Endothelial cell of umbilical vein (primary cell): ENCODE measurements around the gene PDE7B. TPM values are rescaled to one million over a fixed set of nuclear protein-coding genes. Genes with fewer than 3 reads are reported as not detected.

Experiments used
- BruUV-seq: library from RNA; stranded (reverse); fragments of 400-500 nt; replicated peaks from 2 replicates; lab custom pipeline; 2021; lab: Mats Ljungman, UMichigan
- CTCF ChIA-PET: fragments of 300-600, 350-600 bp; sonication (Branson Sonifier 250); formaldehyde crosslinking; loops from one replicate; lab custom pipeline; 2021; ENCODE audit warnings: antibody characterized with exemption, inconsistent platforms; lab: Charles Lee
- POLR2A ChIA-PET: fragments of 300-600, 350-600 bp; sonication (Branson Sonifier 250); formaldehyde crosslinking; loops from one replicate; lab custom pipeline; 2021; ENCODE audit warnings: antibody characterized with exemption, inconsistent platforms; lab: Charles Lee
- DNase-seq: peaks from one replicate; pipeline ENCODE4 v3.0.0-alpha.2; 2011; ENCODE audit warnings: low read depth, low spot score
- FAIRE-seq: peaks from 2 replicates; lab custom pipeline; 2011; peaks lifted over from hg19 to GRCh38; lab: Jason Lieb, UNC
- H2AFZ ChIP-seq: 2 replicates; pipeline ENCODE4 v1.6.0; 2012; ENCODE audit warnings: low read depth, low read length, control low read depth, inconsistent platforms
- H3K27ac ChIP-seq: 2 replicates; pipeline ENCODE4 v1.5.1; 2011; ENCODE audit warnings: low read depth, mild to moderate bottlenecking, control low read depth, low read length, moderate library complexity; ENCODE audit not compliant: insufficient read depth
- H3K27me3 ChIP-seq, 2 experiments: 2 replicates each; pipeline versions ENCODE4 v1.6.0 to v1.6.1; 2011; ENCODE audit warnings: low read length in 2 of 2, mixed read lengths in 1 of 2; ENCODE audit not compliant: control insufficient read depth in 2 of 2, insufficient read depth in 2 of 2
- H3K36me3 ChIP-seq, 2 experiments: 2 replicates in 1 of 2; 3 replicates in 1 of 2; pipeline ENCODE4 v1.5.1; 2011; ENCODE audit warnings: low read length in 2 of 2, mild to moderate bottlenecking in 1 of 2, moderate library complexity in 1 of 2; ENCODE audit not compliant: control insufficient read depth in 2 of 2, insufficient read depth in 2 of 2; ENCODE audit errors: extremely low read depth in 1 of 2
- H3K4me1 ChIP-seq: 3 replicates; pipeline ENCODE4 v1.5.1; 2011; ENCODE audit warnings: mild to moderate bottlenecking, low read length; ENCODE audit not compliant: control insufficient read depth, insufficient read depth; ENCODE audit errors: extremely low read depth
- H3K4me2 ChIP-seq: 2 replicates; pipeline ENCODE4 v1.6.1; 2011; ENCODE audit warnings: low read length, control low read depth, mixed read lengths; ENCODE audit not compliant: insufficient read depth
- H3K4me3 ChIP-seq, 3 experiments: fragments of 200-600 bp in 1 of 3; sonication (generic), shearing (Covaris generic) in 1 of 3; replicated peaks in 1 of 3; 2 replicates each; pipeline ENCODE4 v1.5.1; 2011 to 2016; ENCODE audit warnings: control low read depth in 3 of 3, low read length in 3 of 3, mild to moderate bottlenecking in 2 of 3, inconsistent platforms in 1 of 3, low read depth in 1 of 3, moderate library complexity in 1 of 3; ENCODE audit not compliant: insufficient read depth in 1 of 3
- H3K79me2 ChIP-seq: 2 replicates; pipeline ENCODE4 v1.6.0; 2012; ENCODE audit warnings: low read length, inconsistent platforms; ENCODE audit not compliant: control insufficient read depth, insufficient read depth
- H3K9ac ChIP-seq: replicated peaks from 2 replicates; pipeline ENCODE3; 2011; ENCODE audit warnings: low read length, control low read depth; ENCODE audit not compliant: insufficient read depth; ENCODE audit errors: extremely low read depth
- H3K9me1 ChIP-seq: replicated peaks from 3 replicates; pipeline ENCODE4 v1.6.0; 2011; ENCODE audit warnings: mild to moderate bottlenecking, low read length; ENCODE audit not compliant: control insufficient read depth, insufficient read depth; ENCODE audit errors: extremely low read depth
- H3K9me3 ChIP-seq: replicated peaks from 2 replicates; pipeline ENCODE4 v1.5.1; 2012; ENCODE audit warnings: low read length, inconsistent platforms; ENCODE audit not compliant: control insufficient read depth, insufficient read depth
- H4K20me1 ChIP-seq: replicated peaks from 2 replicates; pipeline ENCODE3; 2011; ENCODE audit warnings: mild to moderate bottlenecking, low read length; ENCODE audit not compliant: control insufficient read depth, insufficient read depth; ENCODE audit errors: extremely low read depth
- EZH2 ChIP-seq: IDR thresholded peaks from 2 replicates; pipeline ENCODE4 v1.6.1; 2012; ENCODE audit warnings: borderline replicate concordance, low read depth, mild to moderate bottlenecking, moderate library complexity, low read length, inconsistent platforms; ENCODE audit not compliant: severe bottlenecking
- FOS ChIP-seq: IDR thresholded peaks from 2 replicates; pipeline ENCODE4 v1.6.1; 2011; ENCODE audit warnings: mild to moderate bottlenecking, low read length, moderate library complexity, borderline replicate concordance; ENCODE audit not compliant: insufficient read depth
- GATA2 ChIP-seq: IDR thresholded peaks from 2 replicates; pipeline ENCODE4 v1.7.0; 2011; ENCODE audit warnings: low read depth, mild to moderate bottlenecking, moderate library complexity, mixed read lengths, low read length; ENCODE audit not compliant: insufficient read length, insufficient read depth
- JUN ChIP-seq: IDR thresholded peaks from 2 replicates; pipeline ENCODE4 v1.6.1; 2011; ENCODE audit warnings: borderline replicate concordance, low read depth; ENCODE audit not compliant: insufficient read length, insufficient read depth
- MYC ChIP-seq: IDR thresholded peaks from one replicate; pipeline ENCODE4 v1.6.1; 2011; ENCODE audit warnings: mild to moderate bottlenecking, low read depth, low read length
- POLR2A ChIP-seq: IDR thresholded peaks from 2 replicates; pipeline ENCODE4 v1.6.1; 2012; ENCODE audit warnings: low read depth, mild to moderate bottlenecking, control low read depth, low read length
- POLR2AphosphoS5 ChIP-seq: IDR thresholded peaks from 2 replicates; pipeline ENCODE4 v1.6.1; 2012; ENCODE audit warnings: low read depth, mild to moderate bottlenecking, control low read depth, low read length, moderate library complexity; ENCODE audit not compliant: insufficient read depth
- dilution Hi-C: fragments of 300-500 bp; cut with MboI; formaldehyde crosslinking; loops from one replicate; pipeline ENCODE4 v1.15.0; 2019; ENCODE audit warnings: low sequenced_read_pairs; ENCODE audit not compliant: extremely low pct_ligation_motif_present
- intact Hi-C: fragments of 100-400 bp; cut with micrococcal nuclease; formaldehyde crosslinking; loops from one replicate; pipeline ENCODE4 v1.10.0; 2022
- polyA plus RNA-seq, 4 experiments: library from polyadenylated mRNA; depleted of rRNA in 3 of 4; stranded (reverse) in 3 of 4; unstranded in 1 of 4; fragments of >200 nt; gene quantifications; 2 replicates each; pipeline versions ENCODE4 v1.2.1 to v1.2.3, GENCODE V29; 2011 to 2012; ENCODE audit warnings: missing spikeins in 1 of 4
- total RNA-seq: library from RNA; stranded (reverse); gene quantifications from 2 replicates; pipeline ENCODE4 v1.2.3, GENCODE V29; 2021
- TF ChIP-seq, protein P1 (sequence below): IDR thresholded peaks from 2 replicates; pipeline ENCODE4 v1.6.1; 2011; ENCODE audit not compliant: insufficient read depth, insufficient read length
- TF ChIP-seq, protein P2 (sequence below), 2 donors: IDR thresholded peaks; 1 replicate in 1 of 2; 2 replicates in 1 of 2; pipeline ENCODE4 v1.5.1; 2011; ENCODE audit warnings: low read length in 2 of 2, mild to moderate bottlenecking in 2 of 2, moderate library complexity in 2 of 2, control low read depth in 1 of 2, inconsistent platforms in 1 of 2, low read depth in 1 of 2; ENCODE audit not compliant: insufficient read depth in 1 of 2; ENCODE audit errors: extremely low read depth in 1 of 2

Gene PDE7B
- total and polyA plus RNA-seq, 2 donors (not counting 3 experiments of a cell fraction or from before 2014, with no cell fraction given) = 20.6 to 25.1 TPM

DNA sequence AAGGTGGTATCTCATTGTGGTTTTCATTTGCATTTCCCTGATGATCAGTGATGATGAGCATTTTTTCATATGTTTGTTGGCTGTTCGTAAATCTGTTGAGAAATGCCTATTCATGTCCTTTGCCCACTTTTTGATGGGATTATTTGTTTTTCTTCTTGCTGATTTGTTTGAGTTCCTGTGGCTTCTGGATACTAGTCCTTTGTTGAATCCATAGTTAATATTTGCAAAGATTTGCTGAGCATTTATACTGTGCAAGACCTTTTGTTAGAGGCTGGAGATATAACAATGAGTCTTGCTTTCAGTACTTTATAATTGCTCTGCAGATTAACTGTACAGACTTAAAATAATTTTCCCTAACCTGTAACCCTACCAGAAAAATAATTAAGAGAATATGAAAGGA is 35.6 kb downstream of the PDE7B start:
- dilution Hi-C loops = no loop called here
- TF ChIP-seq POLR2A (no peak), JUN (no peak), EZH2 (no peak), FOS (no peak)
- TF ChIP-seq, protein P1, sequence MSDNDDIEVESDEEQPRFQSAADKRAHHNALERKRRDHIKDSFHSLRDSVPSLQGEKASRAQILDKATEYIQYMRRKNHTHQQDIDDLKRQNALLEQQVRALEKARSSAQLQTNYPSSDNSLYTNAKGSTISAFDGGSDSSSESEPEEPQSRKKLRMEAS = no peak
- CTCF ChIA-PET = no interaction called here

DNA sequence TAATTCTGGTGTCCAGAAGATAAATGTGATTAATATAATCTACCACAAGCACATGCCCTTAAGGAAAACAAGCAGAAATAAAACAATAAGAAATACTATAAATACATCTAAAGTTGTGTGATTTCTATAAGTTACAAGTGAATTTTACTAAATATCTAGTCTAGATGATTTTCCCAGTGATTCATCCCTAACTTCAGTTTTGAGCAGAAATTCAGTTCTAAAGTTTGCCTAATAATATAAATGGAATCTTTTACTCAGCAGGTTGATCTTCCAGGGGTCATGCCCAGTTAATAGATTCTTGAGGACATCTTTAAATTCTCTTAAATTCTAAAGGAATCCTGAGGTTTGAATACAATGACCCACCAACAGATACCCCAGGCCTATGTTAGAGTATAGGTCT is 37.3 kb downstream of the PDE7B start:
- TF ChIP-seq GATA2 (no peak), MYC (no peak), FOS (no peak), POLR2A (no peak), EZH2 (no peak), JUN (no peak), POLR2AphosphoS5 (no peak)
- TF ChIP-seq, protein P2, sequence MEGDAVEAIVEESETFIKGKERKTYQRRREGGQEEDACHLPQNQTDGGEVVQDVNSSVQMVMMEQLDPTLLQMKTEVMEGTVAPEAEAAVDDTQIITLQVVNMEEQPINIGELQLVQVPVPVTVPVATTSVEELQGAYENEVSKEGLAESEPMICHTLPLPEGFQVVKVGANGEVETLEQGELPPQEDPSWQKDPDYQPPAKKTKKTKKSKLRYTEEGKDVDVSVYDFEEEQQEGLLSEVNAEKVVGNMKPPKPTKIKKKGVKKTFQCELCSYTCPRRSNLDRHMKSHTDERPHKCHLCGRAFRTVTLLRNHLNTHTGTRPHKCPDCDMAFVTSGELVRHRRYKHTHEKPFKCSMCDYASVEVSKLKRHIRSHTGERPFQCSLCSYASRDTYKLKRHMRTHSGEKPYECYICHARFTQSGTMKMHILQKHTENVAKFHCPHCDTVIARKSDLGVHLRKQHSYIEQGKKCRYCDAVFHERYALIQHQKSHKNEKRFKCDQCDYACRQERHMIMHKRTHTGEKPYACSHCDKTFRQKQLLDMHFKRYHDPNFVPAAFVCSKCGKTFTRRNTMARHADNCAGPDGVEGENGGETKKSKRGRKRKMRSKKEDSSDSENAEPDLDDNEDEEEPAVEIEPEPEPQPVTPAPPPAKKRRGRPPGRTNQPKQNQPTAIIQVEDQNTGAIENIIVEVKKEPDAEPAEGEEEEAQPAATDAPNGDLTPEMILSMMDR (IDR thresholded peaks at IDR 0.05; ENCODE audit: extremely low read depth in 1 of 2, insufficient read depth in 1 of 2, low read depth in 1 of 2, low read length in 2 of 2) = no peak
- TF ChIP-seq, protein P1 = no peak
- ChIA-PET CTCF (no interaction called here), POLR2A (no interaction called here)
- Histone ChIP-seq H3K27ac (no peak overlapping the region), H3K27me3 (no peaks in the 10 kb centered on the region), H3K36me3 (no peaks in the 10 kb centered on the region), H2AFZ (no peak overlapping the region), H3K4me3 (no peak overlapping the region), H3K9me3 (no peaks in the 10 kb centered on the region), H3K9me1 (no peaks in the 10 kb centered on the region), H3K4me2 (no peak overlapping the region), H3K4me1 (no peaks in the 10 kb centered on the region), H4K20me1 (no peaks in the 10 kb centered on the region), H3K9ac (no peak overlapping the region), H3K79me2 (no peaks in the 10 kb centered on the region)
- DNase-seq (no peak), FAIRE-seq (no peak)
- dilution Hi-C loops (no loop called here), intact Hi-C loops (no loop called here)
- BruUV-seq = no TSS peak

More for the DNA sequence above, 35.6 kb downstream of the PDE7B start:
- no TSS peak for BruUV-seq
- no peaks in the 10 kb centered on the region for H3K9me3 ChIP-seq
- no peak for DNase-seq
- FAIRE-seq = no peak
- H3K4me2 ChIP-seq = no peak overlapping the region
- POLR2A ChIA-PET = no interaction called here
- H4K20me1 ChIP-seq = no peaks in the 10 kb centered on the region
- H3K4me1 ChIP-seq = no peaks in the 10 kb centered on the region
- H3K79me2 ChIP-seq = no peaks in the 10 kb centered on the region
- no peaks in the 10 kb centered on the region for H3K9me1 ChIP-seq
- H3K4me3 ChIP-seq = no peak overlapping the region
- no peak overlapping the region for H3K27ac ChIP-seq
- no peaks in the 10 kb centered on the region for H3K36me3 ChIP-seq
- no peak overlapping the region for H2AFZ ChIP-seq
- no peak overlapping the region for H3K9ac ChIP-seq
- intact Hi-C loops = no loop called here
- H3K27me3 ChIP-seq = no peaks in the 10 kb centered on the region
